Middle frontal gyrus (tissue), 1 donor: ENCODE measurements around the gene HES7.
A peak's percentile ranks its signal among the peaks of the same experiment; 100 is the strongest.
"Not testable (repeated sequence)": the region's sequence is repeated elsewhere in the genome, so short reads cannot be mapped to it uniquely, and the experiment has no call there.

Experiments
- DNase-seq: peaks from one replicate; pipeline ENCODE4 v3.0.0-alpha.2; 2015; ENCODE audit warnings: low spot score; ENCODE audit errors: extremely low spot score

HES7 gene

GRCh38 chr17:8103549-8103948 is 20.4 kb downstream of the HES7 start:
- no peak for DNase-seq

GRCh38 chr17:8101721-8102120 is 22.2 kb downstream of the HES7 start:
- DNase-seq = no peak

GRCh38 chr17:8100763-8101162 is 23.1 kb downstream of the HES7 start:
- DNase-seq = no peak

GRCh38 chr17:8100111-8100510 is 23.8 kb downstream of the HES7 start:
- DNase-seq = no peak

GRCh38 chr17:8096541-8096940 is 27.4 kb downstream of the HES7 start:
- DNase-seq = no peak

GRCh38 chr17:8095361-8095760 is 28.5 kb downstream of the HES7 start:
- DNase-seq = no peak

- DNase-seq = no peak
Observed at GRCh38 chr17:8091033-8091687, 32.7 kb downstream of the HES7 start.

- no peak for DNase-seq
Observed at GRCh38 chr17:8089728-8090127, 34.2 kb downstream of the HES7 start.

- no peak for DNase-seq
Observed at GRCh38 chr17:8087952-8088230, 36.0 kb downstream of the HES7 start.

GRCh38 chr17:8087075-8087951 is 36.6 kb downstream of the HES7 start, which contains the start of gene ALOX12B:
Gene ALOX12B (minus strand): TSS chr17:8087716. CDS start chr17:8087442, 274 bp downstream.
- no peak for DNase-seq

- no peak for DNase-seq
Observed at GRCh38 chr17:8084250-8084649, 39.7 kb downstream of the HES7 start.

GRCh38 chr17:8082292-8082691 is 41.6 kb downstream of the HES7 start:
- DNase-seq = no peak

- no peak for DNase-seq
Observed at GRCh38 chr17:8081876-8082275, 42.0 kb downstream of the HES7 start.

GRCh38 chr17:8080799-8081219 is 43.1 kb downstream of the HES7 start:
- DNase-seq = no peak

GRCh38 chr17:8080208-8080798 is 43.6 kb downstream of the HES7 start:
- no peak for DNase-seq

- peak; percentile 24 for DNase-seq
Observed at GRCh38 chr17:8079291-8080207, 44.4 kb downstream of the HES7 start.

GRCh38 chr17:8077939-8078338 is 46.0 kb downstream of the HES7 start:
- DNase-seq = not testable (repeated sequence)

GRCh38 chr17:8076502-8077266 is 47.2 kb downstream of the HES7 start:
- no peak for DNase-seq

- no peak for DNase-seq
Observed at GRCh38 chr17:8075574-8076342, 48.1 kb downstream of the HES7 start.

GRCh38 chr17:8075081-8075480 is 48.8 kb downstream of the HES7 start:
- DNase-seq = no peak
